ENCODE results near the gene RFESD.
"Not testable (repeated sequence)": the region's sequence is repeated elsewhere in the genome, so short reads cannot be mapped to it uniquely, and the experiment has no call there.

RFESD gene

DNA sequence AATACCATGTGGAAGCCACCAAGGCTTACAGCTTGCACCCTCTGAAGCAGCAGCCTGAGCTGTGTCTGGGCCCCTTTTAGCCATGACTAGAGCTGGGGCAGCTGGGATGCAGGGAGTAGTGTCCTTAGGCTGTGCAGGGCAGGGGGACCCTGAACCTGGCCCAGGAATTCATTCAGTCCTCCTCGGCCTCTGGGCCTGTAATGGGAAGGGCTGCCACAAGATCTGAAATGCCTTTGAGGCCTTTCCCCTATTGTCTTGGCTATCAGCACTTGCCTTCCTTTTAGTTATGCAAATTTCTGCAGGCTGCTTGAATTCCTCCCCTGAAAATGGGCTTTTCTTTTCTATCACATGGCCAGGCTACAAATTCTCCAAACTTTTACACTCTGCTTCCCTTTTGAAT lies 17.6 kb upstream of the RFESD start:
- DNase-seq, result no peak

DNA sequence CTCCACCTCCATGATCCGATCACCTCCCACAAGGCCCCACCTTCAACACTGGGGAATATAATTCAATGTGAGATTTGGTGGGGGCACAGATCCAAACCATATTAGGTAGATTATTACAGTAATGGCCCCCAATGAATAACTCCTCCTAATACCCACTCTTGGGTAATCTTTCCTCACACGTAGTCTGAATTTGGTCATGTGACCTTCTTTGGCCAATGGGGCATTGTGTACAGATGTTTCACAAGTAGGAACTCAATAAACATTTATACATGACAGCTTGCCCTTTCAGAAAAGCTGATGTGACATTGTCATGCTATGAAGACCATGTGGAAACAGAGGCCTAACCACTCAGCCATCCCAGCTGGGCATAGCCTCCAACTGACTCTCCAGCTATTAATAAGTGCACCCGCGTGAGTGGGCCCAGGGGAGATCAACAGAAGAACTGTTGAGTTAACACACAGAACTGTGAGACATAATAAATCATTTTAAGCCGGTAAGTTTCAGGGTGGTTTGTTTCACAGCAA lies 16.1 kb upstream of the RFESD start:
- DNase-seq, result no peak

DNA sequence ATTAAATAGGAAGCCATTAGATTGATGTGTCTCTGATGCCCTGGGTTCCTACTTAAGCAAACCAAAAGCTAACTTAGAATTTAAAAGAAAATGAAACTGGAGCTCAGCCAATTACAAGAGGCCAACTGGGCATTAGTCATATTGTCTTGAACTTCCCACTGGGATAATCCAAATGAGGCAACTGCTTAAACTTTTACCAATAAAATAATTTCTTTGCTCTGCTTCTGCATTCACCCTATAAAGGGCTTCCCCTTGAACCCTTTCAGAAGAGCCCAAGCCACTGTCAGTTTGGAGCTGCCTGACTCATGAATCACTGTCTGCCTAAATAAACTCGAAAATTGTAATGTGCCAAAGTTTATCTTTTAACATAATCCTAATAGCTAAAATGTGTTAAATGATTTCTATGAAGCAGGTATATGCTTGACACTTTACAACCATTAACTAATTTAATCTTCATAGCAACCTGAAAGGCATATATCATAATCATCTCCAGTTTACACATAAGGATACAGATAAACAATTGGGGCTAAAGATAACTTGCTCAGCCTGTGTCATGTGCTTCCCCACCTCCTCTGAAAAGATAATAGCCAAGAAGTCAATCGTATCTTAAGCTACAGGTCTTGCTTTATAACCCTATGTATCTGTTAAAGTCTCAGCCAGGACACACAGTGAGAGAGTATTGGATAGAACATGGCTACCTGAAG lies 15.2 kb upstream of the RFESD start:
- peak; percentile 83 for DNase-seq

DNA sequence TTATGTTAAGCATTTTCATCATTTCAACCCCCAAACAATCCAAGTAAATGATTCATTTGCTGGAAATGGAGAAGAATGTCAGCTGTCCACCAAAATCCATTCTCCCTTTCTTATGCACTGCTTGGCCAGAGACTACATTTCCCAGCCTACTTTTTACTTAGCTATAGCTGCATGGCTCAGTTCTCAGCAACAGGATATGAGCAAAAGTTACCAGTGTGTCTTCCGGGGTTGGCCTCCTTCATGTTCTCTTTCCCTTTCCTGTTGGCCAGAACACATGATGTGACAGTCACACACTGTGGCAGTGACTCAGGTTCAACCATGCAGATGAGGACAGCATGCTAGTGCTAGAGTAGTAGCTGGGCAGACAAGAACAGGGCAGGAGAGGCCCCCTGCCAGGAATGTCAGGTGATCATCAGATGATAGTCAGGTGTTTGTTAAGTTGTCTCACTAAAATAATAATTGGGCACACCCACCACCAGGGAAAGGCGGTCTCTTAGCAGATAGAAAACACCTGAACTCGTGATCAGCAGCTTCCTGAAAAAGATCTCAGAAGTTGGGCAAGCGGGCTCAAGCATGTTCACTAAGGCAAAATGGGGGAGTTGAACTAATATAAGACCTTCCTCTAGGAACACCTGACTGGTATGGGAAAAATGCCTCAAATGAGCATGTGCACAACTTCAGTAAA lies 14.4 kb upstream of the RFESD start:
- peak; percentile 72 for DNase-seq

DNA sequence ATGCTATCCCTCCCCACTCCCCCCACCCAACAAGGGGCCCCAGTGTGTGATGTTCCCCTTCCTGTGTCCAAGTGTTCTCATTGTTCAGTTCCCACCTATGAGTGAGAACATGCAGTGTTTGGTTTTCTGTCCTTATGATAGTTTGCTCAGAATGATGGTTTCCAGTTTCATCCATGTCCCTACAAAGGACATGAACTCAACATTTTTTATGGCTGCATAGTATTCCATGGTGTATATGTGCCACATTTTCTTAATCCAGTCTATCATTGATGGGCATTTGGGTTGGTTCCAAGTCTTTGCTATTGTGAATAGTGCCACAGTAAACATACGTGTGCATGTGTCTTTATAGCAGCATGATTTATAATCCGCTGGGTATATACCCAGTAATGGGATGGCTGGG lies 13.6 kb upstream of the RFESD start:
- not testable (repeated sequence) for DNase-seq

DNA sequence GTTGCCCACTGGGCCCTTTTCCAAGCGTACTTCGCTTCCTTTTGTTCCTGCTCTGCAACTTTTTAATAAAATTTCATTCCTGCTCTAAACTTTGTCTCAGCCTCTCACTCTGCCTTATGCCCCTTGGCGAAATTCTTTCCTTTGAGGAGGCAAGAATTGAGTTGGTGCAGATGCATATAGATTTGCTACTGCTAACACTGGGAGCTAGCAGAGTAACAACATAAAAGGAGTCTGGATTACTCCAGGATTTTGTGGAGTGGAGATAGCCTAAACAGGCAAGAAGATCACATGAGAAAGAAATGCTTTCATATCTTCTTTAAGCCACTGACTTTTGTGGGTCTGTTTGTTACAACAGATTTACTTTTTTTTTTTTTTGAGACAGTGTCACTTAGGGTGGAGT lies 12.9 kb upstream of the RFESD start:
- DNase-seq, result no peak

DNA sequence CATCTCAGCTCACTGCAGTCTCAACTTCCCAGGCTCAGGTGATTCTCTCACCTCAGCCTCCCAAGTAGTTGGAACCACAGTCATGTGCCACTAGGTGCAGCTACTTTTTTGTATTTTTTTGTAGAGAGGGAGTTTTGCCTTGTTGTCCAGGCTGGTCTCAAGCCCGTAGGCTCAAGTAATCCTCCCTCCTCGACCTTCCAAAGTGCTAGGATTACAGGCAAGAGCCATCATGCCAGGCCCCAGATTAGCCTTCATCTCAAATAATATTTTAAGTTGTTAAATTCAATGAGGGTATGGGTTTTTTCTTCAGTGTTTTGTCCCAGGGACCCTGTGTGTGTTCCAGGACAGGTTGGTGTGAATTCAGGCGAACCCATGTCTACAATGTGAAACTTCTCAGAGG lies 12.5 kb upstream of the RFESD start:
- no peak for DNase-seq

DNA sequence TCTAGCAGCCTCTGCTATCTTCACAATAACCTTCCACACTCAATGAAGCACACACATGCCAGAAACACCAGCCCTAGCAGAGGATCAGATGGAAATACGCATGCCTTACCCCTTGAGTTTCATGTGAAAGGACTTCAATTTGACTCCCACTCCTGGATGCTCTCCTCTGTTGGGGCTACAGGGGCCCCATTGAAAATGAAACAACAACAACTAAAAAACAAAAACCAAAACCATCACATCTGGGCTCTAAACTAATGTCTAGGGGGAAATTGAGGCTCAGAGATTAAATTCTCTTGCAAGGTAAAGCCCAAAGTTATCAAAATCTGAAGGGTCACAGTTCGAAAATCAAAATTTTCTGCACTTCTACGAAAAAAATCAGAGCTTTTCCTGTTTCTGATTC lies 7.9 kb upstream of the RFESD start:
- no peak for DNase-seq

DNA sequence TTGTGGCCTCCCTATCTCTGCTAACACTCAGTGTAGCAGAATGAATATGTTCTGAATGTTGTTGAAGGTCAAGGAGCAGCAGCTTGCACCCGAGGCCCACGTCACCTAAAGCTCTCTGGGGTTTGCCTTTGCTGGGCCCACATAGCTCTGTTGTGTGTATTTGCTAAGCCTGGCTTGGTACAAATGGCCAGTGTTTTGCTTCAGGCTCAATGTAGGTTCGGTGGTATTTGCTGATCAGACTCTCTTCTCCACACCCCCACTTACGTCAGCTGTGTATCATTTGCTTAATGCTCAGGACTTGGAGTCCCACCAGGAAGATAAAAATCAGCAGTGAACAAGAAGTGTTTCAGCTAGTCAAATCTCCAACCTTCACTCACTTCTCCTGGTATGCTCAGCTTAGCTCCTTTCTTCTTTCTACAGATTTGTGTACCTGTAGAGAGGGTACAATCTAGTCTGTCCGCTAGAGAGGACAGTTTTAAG lies 4.8 kb upstream of the RFESD start:
- no peak for DNase-seq

DNA sequence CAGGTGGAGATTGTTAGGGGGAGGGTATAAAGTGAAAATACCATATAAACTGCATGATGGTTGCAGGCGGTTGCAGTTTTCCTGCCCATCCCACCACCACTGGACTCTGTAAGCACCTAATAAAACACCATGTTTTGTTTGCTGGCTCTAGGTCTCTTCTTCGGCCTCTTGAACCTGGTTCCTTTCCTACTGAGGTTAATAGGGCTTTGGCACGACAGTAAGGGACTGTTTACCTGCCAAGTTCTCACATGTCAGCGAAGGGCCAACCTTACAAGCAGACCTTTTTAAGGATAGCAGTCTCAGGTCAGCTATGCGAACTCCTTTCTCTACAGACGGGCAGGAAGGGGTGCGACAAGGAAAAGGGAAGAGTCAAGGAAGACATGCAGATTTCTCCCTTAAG lies 3.4 kb upstream of the RFESD start:
- DNase-seq, result no peak

DNA sequence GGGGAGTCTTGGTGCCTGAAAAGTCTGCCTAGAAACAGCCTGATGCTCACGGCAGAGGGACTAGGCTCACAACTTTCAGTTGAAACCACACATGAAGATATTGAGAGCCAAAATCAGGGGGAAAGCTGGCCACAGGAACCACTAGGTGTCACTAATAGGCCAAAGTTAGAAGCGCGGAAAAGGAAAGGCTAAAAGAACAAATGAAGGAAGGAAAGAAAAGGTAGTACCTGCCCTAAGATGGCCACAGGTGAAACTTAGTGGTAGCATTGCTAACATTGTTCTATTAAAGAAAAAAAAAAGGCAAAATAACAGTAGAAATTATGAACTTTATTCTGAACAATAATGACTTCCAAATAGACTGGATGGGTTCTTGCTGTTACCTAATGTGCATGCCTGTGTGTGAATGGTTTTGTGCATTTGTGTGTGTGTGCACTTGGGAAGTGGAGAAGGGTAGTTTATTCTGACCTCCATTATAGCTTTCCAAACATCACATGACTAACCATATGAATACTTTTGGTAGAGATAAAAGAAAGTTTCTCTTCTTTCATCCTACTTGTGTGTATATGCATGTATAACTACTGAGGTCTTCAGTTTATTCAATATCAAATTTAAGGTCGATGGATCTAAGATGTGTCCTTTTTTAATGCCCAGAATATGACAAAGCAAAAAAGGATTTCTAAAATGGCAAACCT lies 2.1 kb upstream of the RFESD start:
- peak; percentile 60 for DNase-seq

DNA sequence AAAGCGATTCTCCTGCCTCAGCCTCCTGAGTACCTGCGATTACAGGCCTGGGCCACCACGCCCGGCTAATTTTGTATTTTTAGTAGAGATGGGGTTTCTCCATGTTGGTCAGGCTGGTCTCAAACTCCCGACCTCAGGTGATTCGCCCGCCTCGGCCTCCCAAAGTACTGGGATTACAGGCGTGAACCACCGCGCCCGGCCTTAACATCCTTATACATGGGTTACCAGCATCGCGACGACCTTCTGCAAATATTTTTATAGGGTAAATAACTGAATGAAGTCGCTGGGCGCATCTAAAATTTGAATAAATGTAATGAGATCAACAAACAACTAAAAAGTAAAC lies 380 bp upstream of the RFESD start:
- not testable (repeated sequence) for DNase-seq

DNA sequence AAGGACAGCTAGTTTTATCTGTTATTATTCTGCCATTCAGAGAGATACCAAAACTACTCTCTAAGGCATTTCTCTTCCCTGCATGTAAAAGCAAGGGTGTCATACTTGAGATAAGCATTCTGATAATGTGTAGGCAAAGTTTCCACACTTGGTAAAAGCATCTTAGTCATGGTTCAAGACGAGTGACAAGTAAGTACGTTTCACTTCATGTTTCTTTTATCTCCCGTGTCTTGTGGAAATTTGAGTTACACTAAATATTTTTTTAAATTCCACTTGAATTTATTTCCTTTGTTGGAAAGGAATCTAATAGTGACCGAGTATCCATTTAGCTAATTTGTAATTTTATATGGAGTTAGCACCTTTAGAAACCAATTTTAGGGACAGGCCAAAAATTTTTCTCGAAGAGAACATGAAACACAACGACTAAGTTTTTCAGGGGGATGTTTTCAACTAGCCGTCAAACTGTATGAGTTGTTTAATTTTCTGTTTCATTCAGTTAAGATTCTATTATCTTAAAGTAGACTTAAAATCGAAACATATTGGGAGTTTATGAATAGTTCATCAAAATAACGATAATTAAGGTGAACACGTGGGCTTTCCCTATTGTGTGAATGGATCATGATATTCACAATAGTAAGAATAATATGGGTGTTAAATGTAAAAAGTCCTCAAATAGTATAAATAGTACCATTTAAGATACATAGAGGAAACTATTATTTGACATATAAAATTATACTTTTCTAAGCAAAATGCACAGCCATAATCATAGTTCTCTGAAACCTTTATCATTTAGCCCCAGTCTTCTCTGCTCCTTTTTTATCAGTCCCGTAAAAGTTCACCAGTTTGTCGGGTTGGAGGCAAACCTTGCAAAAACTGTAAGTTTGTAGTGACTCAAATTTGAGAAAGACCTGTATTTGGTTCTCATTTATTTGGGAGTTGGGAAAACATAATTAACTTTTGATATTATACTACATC lies 1.6 kb downstream of the RFESD start:
- no peak for DNase-seq

DNA sequence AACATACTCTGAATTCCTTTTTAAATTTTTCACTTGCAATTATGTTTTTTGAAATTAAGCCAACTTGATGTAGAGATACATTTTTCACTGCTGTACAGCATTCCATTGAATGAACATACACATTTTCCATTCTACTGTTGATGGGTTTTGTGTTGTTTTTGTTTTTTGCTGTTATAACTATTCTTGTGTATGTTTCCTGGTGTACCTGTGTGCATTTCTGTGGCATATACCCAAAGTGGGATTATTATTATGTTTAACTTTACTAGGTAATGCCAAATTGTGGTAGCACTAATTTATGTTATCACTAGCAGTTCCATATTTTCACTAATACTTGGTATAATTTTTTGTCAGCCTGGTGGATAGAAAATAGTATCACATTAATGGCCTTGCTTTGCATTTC lies 2.7 kb downstream of the RFESD start:
- DNase-seq, result no peak

DNA sequence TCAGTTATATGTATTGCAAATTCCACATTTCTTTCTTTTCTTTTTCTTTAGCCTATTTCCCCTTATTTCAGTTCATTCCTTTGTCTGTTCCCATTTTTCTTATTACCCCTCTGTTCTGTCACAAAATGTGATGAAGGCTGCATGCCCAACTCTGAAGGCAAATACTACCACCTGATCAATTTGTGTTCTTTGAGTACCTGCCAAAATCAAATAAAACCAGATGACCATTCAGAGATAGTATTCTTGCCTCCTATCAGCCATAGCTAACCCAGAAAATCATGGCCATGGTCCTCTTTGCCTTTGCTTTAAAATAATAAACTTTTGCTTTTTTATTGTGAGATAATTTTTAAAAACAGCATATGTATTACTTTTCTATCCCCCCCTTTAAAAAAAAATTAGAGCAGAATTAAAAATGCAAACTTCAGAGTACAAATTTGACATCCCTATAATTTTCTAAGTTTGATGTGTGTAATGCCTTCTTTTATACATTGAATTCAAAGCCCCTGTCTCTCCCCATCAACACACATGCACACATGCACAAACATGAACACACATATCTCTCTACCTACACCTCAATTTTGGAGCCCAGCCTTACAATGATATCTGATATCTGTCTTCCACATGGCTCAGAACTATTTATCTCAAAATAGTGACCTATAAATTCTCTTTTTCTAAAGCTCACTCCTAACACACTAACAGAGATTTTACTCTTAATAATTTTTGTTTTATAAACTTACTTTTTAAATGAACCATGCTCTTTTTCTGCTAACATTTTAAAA lies 3.5 kb downstream of the RFESD start:
- no peak for DNase-seq

DNA sequence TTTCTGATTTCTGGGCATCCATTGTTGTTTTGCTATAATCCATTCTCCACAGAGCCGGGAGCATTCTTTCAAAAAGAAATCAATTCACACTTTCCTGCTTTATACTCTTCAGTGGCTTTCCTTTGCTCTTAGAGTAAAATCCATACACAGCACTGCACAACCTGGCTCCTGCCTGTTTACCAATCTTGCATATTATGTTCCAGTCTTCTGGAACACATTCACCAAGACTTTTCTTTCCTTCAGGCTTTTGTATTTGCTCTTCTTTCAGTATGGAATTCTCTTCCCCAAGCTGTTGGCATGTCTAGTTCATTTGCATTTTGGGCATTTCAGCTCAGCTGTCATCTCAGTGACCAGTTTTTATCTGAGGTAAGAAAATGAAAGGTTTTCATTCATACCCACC lies 6.3 kb downstream of the RFESD start:
- DNase-seq, result no peak

DNA sequence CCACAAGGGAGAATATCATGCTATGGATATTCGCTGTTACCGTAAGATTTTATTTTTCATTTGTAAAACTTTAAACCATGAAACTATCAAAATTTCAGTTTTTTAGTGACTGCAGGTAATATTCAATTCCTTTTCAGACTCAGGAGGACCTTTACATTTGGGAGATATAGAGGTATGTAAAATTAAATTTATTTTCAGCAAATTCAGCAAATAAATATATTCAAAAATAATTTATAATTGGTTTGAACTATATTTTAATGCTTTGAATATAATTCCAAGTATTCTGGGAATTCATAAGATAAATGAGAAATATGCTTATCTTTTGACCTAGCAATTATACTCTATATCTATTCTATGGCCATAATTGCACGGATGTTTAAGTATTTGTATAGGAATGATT lies 7.6 kb downstream of the RFESD start:
- DNase-seq, result no peak

DNA sequence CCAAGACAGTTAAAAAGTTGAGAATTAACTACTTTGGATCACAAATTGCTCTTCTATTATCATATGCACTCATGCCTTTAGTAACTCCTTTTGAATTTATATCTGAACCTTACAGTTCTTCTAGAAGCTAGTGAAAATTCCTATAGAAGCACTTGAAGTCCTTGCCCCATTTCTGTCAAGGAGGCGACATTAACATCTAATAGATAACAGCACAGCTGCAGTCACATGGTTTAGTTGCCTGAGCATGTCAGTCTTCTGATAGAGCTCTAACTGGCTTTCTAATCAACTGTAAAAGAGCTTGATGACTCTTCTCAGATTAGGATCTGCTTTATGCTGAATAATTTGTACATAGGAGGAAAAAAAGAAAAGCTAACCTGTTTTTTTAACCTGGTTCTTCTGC lies 9.0 kb downstream of the RFESD start:
- DNase-seq, result no peak

DNA sequence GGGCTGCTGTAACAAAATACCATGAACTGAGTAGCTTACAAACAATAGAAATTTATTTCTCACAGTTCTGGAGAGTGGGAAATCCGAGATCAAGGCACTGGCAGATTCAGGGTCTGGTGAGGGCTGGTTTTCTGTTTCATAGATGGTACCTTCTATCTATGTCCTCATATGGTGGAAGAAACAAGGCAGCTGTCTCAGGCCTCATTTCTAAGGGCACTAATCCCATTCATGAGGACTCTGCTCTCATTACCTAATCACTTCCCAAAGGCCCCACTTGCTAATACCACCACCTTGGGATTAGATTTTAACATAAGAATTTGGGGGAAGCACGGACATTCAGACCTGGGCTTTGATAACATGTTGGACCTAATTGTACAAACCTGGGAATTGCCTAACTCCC lies 13.5 kb downstream of the RFESD start:
- DNase-seq, result no peak

DNA sequence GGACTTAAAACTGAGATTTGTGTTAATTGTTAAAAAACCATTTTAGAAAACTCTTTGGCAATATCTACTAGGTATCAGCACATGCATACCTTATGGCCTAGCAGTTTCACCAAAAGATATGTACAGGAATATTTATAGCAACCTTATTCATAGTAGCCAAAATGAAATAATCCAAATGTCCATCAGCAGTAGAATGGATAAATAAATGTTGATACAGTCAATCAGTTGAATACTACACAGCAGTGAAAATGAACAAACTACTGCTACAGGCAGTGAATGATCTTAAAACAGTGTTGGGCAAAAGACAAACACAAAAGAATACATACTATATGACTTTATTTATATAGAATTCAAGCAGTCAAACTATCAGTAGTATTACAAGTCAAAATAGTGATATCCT lies 16.4 kb downstream of the RFESD start:
- DNase-seq, result no peak

DNA sequence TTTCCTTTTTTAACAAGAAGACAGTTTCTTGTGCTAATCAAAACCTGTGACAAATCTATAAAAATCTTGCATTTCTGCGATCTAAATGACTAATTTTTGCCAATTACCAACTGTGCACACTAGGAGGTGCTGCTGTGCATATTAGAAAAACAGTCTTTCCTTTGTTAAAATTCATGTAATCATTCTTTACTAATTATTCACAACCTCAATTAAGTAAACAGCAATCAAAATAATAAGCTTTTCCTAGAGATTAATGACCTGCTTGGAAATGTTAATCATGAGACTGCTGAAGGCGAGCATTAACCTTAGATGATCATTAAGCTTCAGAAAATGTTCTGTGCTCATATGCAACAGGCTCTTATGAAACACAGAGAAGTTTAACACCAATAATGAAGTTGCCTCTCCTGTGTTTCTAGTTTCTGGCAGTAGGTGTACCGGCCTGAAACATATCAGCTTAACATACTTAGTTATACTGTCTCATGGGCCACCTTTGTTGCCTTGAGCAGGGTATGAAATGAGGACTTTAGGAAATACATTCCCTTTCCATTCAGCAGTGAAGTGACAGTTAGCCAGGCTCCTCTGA lies 17.7 kb downstream of the RFESD start:
- peak; percentile 31 for DNase-seq
